Hepatocyte (in vitro differentiated cells): Measurements from ENCODE around the gene ING4.

Experiments used
- EZH2 ChIP-seq: fragments of 200-600 bp; sonication (generic); IDR thresholded peaks from 2 replicates; pipeline ENCODE4 v1.6.1; 2016; ENCODE audit warnings: antibody characterized with exemption, mild to moderate bottlenecking, borderline replicate concordance
- EZH2phosphoT487 ChIP-seq: fragments of 200-600 bp; sonication (generic); IDR thresholded peaks from one replicate; pipeline ENCODE4 v1.6.1; 2018; ENCODE audit warnings: antibody characterized with exemption, mild to moderate bottlenecking, low read depth, moderate library complexity; ENCODE audit not compliant: unreplicated experiment, severe bottlenecking
- TF ChIP-seq, protein P1 (sequence below): fragments of 200-600 bp; sonication (generic); IDR thresholded peaks from 2 replicates; pipeline ENCODE4 v1.5.1; 2016; ENCODE audit warnings: antibody characterized with exemption, mild to moderate bottlenecking; ENCODE audit not compliant: poor library complexity

GRCh38 chr12:6685814-6686213, 22.9 kb upstream of the ING4 start:
- TF ChIP-seq, protein P1, sequence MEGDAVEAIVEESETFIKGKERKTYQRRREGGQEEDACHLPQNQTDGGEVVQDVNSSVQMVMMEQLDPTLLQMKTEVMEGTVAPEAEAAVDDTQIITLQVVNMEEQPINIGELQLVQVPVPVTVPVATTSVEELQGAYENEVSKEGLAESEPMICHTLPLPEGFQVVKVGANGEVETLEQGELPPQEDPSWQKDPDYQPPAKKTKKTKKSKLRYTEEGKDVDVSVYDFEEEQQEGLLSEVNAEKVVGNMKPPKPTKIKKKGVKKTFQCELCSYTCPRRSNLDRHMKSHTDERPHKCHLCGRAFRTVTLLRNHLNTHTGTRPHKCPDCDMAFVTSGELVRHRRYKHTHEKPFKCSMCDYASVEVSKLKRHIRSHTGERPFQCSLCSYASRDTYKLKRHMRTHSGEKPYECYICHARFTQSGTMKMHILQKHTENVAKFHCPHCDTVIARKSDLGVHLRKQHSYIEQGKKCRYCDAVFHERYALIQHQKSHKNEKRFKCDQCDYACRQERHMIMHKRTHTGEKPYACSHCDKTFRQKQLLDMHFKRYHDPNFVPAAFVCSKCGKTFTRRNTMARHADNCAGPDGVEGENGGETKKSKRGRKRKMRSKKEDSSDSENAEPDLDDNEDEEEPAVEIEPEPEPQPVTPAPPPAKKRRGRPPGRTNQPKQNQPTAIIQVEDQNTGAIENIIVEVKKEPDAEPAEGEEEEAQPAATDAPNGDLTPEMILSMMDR = no peak
- TF ChIP-seq EZH2 = no peak
- TF ChIP-seq EZH2phosphoT487 = no peak
